Measurements from ENCODE around the gene KLHL42. TPM values are rescaled to one million over a fixed set of nuclear protein-coding genes. Genes with fewer than 3 reads are reported as not detected.

Gene KLHL42
- total RNA-seq, 2 donors from 2014 or later, result 32.7 to 36.6 TPM

DNA sequence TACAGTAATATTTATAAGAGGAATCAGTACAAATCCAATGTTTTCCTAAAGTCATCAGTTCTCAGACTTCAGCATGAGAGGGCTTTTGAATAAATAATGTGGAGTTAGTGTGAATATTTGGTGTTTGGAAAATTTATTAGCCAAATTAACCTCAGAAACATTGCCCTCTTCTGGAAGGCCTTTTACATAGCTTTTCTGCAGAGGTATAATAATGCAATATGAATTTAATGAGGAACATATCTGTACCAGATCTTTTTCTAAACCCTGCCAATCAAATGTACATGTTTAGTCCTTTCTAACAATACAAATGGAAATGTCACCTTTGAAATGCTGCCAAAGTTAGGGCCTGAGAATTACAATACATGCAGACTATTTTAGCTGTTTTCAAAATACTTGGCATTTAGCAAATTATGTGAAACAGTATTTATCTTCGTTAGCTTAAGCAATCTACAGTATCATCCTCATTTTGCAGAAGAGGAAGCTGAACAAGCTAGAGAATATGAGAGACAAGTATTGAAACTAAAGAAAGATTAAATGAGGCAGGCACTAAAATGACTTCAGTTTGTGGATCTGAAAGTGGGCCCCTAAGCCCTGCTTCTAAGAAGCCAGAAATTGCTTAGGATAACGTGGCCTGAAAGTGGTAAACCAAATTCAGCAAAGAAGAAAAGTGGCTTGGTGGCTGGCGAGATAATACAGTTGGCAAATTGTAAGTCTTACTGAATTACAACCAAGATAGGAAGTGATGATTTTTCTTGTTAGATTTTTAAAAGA is 60.4 kb downstream of the KLHL42 start:
- Histone ChIP-seq H3K36me3 (replicated peaks in 1 of 2; ENCODE audit: insufficient read depth in 1 of 2, low read depth in 2 of 2) (no peaks in the 10 kb centered on the region), H3K4me3 (no peak overlapping the region), H3K27ac (no peak overlapping the region), H3K27me3 (no peaks in the 10 kb centered on the region), H3K9me3 (no peaks in the 10 kb centered on the region), H3K4me1 (peaks cover 12% of the 10 kb centered on the region)
- ATAC-seq (no peak), DNase-seq (no peak)
- TF ChIP-seq POLR2A (IDR thresholded peaks at IDR 0.05), result no peak
- TF ChIP-seq, protein P1, sequence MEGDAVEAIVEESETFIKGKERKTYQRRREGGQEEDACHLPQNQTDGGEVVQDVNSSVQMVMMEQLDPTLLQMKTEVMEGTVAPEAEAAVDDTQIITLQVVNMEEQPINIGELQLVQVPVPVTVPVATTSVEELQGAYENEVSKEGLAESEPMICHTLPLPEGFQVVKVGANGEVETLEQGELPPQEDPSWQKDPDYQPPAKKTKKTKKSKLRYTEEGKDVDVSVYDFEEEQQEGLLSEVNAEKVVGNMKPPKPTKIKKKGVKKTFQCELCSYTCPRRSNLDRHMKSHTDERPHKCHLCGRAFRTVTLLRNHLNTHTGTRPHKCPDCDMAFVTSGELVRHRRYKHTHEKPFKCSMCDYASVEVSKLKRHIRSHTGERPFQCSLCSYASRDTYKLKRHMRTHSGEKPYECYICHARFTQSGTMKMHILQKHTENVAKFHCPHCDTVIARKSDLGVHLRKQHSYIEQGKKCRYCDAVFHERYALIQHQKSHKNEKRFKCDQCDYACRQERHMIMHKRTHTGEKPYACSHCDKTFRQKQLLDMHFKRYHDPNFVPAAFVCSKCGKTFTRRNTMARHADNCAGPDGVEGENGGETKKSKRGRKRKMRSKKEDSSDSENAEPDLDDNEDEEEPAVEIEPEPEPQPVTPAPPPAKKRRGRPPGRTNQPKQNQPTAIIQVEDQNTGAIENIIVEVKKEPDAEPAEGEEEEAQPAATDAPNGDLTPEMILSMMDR (IDR thresholded peaks at IDR 0.05), result peak in 2 of 7 experiments; percentile 9 to 19
- intact Hi-C loops (cut with DNase I), result no loop called here
- WGBS, 2 donors, result 59 to 72% methylated on average over 3 of the region's 3 CpGs

DNA sequence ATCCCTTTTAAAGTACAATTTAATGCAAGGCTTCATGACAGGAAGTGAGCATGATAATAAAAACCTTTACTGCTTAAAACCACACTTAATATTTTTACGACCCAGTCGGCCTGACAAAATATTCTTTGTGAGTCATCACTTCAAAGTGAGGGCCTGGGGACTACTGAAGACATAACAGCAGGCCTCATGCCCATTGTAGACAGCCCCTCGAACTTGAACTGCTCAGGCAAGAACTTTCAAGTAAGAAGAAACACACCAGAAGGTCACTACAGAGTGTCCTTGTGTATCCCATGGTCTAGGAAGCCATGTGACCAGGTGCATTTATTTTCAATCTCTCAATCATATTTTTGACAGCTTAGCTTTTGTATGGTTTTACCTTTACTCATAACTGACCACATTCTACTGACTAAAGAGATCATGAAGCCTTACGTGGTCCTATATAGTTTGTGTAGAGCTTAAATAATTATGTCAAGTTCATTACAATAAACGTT is 61.4 kb downstream of the KLHL42 start:
- H3K27ac ChIP-seq, result no peak overlapping the region
- no peaks in the 10 kb centered on the region for H3K9me3 ChIP-seq
- no peak for ATAC-seq
- DNase-seq, result no peak
- TF ChIP-seq, protein P1 (IDR thresholded peaks at IDR 0.05), result no peak
- TF ChIP-seq POLR2A (IDR thresholded peaks at IDR 0.05), result no peak
- peaks cover 12% of the 10 kb centered on the region for H3K4me1 ChIP-seq
- H3K27me3 ChIP-seq, result no peaks in the 10 kb centered on the region
- no peak overlapping the region for H3K4me3 ChIP-seq
- 66 to 69% methylated on average over 5 of the region's 5 CpGs for WGBS, 2 donors
- intact Hi-C loops (cut with DNase I), result no loop called here
- H3K36me3 ChIP-seq (replicated peaks in 1 of 2; ENCODE audit: insufficient read depth in 1 of 2, low read depth in 2 of 2), result no peaks in the 10 kb centered on the region

DNA sequence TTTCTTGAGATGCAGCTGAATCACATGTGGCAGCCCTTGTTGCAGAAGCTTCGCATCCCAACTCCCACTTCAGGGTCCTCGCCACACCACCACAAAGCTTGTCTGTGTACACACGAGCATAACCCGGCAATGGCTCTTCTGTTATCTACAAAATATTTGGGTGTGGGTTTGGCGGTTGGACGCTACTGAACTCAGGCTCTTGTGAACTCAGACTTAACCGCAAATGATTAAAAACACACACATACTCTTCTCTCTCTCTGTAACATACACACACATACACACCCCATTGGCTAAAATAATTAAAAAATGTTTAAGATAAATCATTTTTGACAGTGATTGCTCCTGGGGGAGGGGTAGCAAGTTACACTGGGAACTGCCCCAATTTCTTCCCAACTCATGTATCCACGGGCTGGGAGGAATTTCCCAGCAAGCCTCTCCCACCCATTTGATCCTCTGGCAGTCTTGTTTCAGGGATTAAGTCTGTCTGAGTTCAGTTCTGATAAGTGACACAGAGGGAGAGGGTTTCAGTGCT is 63.7 kb downstream of the KLHL42 start:
- intact Hi-C loops (cut with DNase I), result no loop called here
- H3K27me3 ChIP-seq, result no peaks in the 10 kb centered on the region
- peak; percentile 46 for ATAC-seq
- H3K4me1 ChIP-seq, result peaks cover 12% of the 10 kb centered on the region
- no peak for DNase-seq
- WGBS, 2 donors, result 59% methylated on average over 8 of the region's 8 CpGs
- no peak for TF ChIP-seq POLR2A (IDR thresholded peaks at IDR 0.05)
- TF ChIP-seq, protein P1 (IDR thresholded peaks at IDR 0.05), result no peak
- H3K36me3 ChIP-seq (replicated peaks in 1 of 2; ENCODE audit: insufficient read depth in 1 of 2, low read depth in 2 of 2), result no peaks in the 10 kb centered on the region
- no peak overlapping the region for H3K4me3 ChIP-seq
- H3K9me3 ChIP-seq, result no peaks in the 10 kb centered on the region
- H3K27ac ChIP-seq, result peak overlapping the region in 1 of 4 donors; percentile 55

DNA sequence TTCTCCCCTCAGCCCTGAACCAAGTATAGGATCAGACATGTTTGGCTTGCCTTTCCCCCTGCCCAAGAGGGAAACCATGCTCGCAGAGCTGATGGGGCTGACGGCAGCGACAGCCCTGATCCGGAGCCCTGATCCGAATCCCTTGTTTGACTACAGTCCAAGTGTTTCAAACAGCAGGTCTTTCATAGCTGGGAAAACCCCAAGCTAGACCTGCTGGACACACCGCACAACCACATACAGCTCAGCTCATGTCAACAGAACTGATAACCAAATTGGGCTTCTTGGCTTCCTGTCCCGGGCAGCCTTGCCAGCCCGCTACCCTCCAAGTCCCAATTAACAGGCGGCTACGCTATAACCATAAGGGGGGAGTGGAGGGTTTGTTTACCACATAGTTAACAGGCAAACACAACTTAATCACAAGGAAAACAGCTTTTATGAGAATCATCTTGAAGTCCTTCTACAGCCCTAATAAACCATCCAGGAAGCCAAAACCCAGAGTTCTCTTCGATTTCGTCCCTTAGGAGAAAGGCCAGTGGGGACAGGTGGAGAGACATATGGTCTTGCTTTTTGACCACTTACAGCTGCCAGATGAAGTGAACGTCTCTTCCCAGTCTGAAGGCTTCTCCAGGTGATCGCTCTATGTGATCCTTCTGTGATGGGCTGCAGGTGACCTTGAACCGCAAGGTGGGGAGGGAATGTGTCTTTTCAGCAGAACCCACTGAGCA is 64.5 kb downstream of the KLHL42 start:
- no peaks in the 10 kb centered on the region for H3K9me3 ChIP-seq
- intact Hi-C loops (cut with DNase I), result no loop called here
- H3K4me3 ChIP-seq, result no peak overlapping the region
- H3K27ac ChIP-seq, result peak overlapping the region in 2 of 4 donors; percentile 24 to 55
- H3K27me3 ChIP-seq, result no peaks in the 10 kb centered on the region
- H3K36me3 ChIP-seq (replicated peaks in 1 of 2; ENCODE audit: insufficient read depth in 1 of 2, low read depth in 2 of 2), result no peaks in the 10 kb centered on the region
- ATAC-seq (peak; percentile 88), DNase-seq (peak; percentile 34 to 70 (median 60))
- peaks cover 12% of the 10 kb centered on the region for H3K4me1 ChIP-seq
- TF ChIP-seq, protein P1 (IDR thresholded peaks at IDR 0.05), result peak in 2 of 7 experiments; percentile 5
- TF ChIP-seq POLR2A (IDR thresholded peaks at IDR 0.05), result no peak
- 37 to 41% methylated on average over 15 of the region's 15 CpGs for WGBS, 2 donors

Data from body of pancreas (tissue), 4 donors.